ENCODE measurements around the gene TMEM134. TPM values are rescaled to one million over a fixed set of nuclear protein-coding genes. Genes with fewer than 3 reads are reported as not detected.

TMEM134 gene
- total and polyA plus RNA-seq, 9 of the 15 experiments (the other 6 are each of a cell fraction or from before 2014, with no cell fraction given) = 0.63 to 48.4 (median 10.7) TPM

DNA sequence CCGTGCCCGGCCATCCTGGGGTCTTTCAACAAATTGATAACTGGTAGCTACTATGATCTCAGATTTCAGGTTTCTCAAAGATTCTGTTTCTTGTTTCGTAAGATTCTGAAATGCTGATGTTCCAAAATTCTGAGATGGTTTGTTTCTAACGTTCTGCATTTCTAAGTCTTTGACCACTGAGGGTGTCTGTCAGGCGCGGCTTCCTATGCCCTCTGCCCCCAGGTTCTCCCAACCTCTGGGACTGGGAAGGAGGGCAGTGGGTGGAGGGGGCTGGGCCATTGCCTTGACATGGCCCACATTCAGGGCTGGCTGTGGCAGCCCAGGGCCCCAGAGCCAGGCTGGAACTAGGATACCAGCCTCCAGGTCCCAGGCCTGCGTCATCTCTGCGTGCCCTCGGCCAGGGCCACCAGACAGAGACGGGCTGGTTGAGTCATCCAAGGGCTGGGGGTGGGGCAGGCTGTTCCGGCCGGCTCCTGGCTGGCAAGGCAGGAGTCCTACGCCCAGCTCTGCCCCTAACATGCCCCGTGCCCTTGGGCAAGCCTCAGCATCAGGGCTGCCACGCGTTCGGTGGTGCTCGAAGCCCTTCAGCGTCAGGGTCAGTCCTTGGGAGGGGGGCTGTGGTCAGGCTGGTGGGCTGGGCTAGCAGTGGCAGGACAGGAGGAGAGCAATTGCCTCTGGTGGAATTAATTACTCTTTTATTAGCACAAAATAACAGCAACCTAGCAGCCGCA is 5.2 kb downstream of the TMEM134 start (continued):
- TF ChIP-seq NFE2L1 (tag; IDR thresholded peaks at IDR 0.05; ENCODE audit: borderline replicate concordance, low read depth) (no peak), ZBTB7A (IDR thresholded peaks at IDR 0.05; ENCODE audit: borderline replicate concordance, control insufficient read depth, low read depth, low read length) (no peak), GTF2A2 (tag; IDR thresholded peaks at IDR 0.05) (no peak), PPARD (CRISPR knock-in tag; IDR thresholded peaks at IDR 0.05) (no peak), CHD1 (IDR thresholded peaks at IDR 0.05; ENCODE audit: low read length) (no peak), ZNF699 (CRISPR knock-in tag; IDR thresholded peaks at IDR 0.05; ENCODE audit: insufficient replicate concordance) (no peak), ZNF165 (CRISPR knock-in tag; IDR thresholded peaks at IDR 0.05; ENCODE audit: borderline replicate concordance) (0 out of 2 replicates have a peak, but pooled peaks have one; percentile 53), ZBTB17 (CRISPR knock-in tag; IDR thresholded peaks at IDR 0.05) (peak; percentile 80), SLC30A9 (CRISPR knock-in tag; IDR thresholded peaks at IDR 0.05) (no peak), LCOR (CRISPR knock-in tag; IDR thresholded peaks at IDR 0.05) (no peak; the same call in 1 of the 2 replicates), KLF6 (CRISPR knock-in tag; IDR thresholded peaks at IDR 0.05; ENCODE audit: borderline replicate concordance) (0 out of 2 replicates have a peak, but pooled peaks have one; percentile 29), RBM25 (IDR thresholded peaks at IDR 0.05; ENCODE audit: low read depth, low read length, severe bottlenecking) (no peak), EP300 (IDR thresholded peaks at IDR 0.05; ENCODE audit: low read length) (0 out of 2 replicates have a peak, but pooled peaks have one; percentile 19), MTA2 (IDR thresholded peaks at IDR 0.05; ENCODE audit: low read depth) (0 out of 2 replicates have a peak, but pooled peaks have one; percentile 4)
- TF ChIP-seq, protein P1, sequence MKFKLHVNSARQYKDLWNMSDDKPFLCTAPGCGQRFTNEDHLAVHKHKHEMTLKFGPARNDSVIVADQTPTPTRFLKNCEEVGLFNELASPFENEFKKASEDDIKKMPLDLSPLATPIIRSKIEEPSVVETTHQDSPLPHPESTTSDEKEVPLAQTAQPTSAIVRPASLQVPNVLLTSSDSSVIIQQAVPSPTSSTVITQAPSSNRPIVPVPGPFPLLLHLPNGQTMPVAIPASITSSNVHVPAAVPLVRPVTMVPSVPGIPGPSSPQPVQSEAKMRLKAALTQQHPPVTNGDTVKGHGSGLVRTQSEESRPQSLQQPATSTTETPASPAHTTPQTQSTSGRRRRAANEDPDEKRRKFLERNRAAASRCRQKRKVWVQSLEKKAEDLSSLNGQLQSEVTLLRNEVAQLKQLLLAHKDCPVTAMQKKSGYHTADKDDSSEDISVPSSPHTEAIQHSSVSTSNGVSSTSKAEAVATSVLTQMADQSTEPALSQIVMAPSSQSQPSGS (CRISPR knock-in tag; IDR thresholded peaks at IDR 0.05) = no peak
- TF ChIP-seq, protein P2, sequence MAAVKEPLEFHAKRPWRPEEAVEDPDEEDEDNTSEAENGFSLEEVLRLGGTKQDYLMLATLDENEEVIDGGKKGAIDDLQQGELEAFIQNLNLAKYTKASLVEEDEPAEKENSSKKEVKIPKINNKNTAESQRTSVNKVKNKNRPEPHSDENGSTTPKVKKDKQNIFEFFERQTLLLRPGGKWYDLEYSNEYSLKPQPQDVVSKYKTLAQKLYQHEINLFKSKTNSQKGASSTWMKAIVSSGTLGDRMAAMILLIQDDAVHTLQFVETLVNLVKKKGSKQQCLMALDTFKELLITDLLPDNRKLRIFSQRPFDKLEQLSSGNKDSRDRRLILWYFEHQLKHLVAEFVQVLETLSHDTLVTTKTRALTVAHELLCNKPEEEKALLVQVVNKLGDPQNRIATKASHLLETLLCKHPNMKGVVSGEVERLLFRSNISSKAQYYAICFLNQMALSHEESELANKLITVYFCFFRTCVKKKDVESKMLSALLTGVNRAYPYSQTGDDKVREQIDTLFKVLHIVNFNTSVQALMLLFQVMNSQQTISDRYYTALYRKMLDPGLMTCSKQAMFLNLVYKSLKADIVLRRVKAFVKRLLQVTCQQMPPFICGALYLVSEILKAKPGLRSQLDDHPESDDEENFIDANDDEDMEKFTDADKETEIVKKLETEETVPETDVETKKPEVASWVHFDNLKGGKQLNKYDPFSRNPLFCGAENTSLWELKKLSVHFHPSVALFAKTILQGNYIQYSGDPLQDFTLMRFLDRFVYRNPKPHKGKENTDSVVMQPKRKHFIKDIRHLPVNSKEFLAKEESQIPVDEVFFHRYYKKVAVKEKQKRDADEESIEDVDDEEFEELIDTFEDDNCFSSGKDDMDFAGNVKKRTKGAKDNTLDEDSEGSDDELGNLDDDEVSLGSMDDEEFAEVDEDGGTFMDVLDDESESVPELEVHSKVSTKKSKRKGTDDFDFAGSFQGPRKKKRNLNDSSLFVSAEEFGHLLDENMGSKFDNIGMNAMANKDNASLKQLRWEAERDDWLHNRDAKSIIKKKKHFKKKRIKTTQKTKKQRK (IDR thresholded peaks at IDR 0.05; ENCODE audit: borderline replicate concordance, low read depth, low read length) = no peak
- TF ChIP-seq, protein P3, sequence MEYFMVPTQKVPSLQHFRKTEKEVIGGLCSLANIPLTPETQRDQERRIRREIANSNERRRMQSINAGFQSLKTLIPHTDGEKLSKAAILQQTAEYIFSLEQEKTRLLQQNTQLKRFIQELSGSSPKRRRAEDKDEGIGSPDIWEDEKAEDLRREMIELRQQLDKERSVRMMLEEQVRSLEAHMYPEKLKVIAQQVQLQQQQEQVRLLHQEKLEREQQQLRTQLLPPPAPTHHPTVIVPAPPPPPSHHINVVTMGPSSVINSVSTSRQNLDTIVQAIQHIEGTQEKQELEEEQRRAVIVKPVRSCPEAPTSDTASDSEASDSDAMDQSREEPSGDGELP (CRISPR knock-in tag; IDR thresholded peaks at IDR 0.05; ENCODE audit: borderline replicate concordance) = peak; percentile 76
- TF ChIP-seq, protein P4, sequence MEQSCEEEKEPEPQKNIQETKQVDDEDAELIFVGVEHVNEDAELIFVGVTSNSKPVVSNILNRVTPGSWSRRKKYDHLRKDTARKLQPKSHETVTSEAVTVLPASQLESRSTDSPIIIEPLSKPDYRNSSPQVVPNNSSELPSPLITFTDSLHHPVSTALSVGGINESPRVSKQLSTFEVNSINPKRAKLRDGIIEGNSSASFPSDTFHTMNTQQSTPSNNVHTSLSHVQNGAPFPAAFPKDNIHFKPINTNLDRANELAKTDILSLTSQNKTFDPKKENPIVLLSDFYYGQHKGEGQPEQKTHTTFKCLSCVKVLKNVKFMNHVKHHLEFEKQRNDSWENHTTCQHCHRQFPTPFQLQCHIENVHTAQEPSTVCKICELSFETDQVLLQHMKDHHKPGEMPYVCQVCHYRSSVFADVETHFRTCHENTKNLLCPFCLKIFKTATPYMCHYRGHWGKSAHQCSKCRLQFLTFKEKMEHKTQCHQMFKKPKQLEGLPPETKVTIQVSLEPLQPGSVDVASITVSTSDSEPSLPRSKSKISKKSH (CRISPR knock-in tag; IDR thresholded peaks at IDR 0.05) = no peak
- TF ChIP-seq, protein P5, sequence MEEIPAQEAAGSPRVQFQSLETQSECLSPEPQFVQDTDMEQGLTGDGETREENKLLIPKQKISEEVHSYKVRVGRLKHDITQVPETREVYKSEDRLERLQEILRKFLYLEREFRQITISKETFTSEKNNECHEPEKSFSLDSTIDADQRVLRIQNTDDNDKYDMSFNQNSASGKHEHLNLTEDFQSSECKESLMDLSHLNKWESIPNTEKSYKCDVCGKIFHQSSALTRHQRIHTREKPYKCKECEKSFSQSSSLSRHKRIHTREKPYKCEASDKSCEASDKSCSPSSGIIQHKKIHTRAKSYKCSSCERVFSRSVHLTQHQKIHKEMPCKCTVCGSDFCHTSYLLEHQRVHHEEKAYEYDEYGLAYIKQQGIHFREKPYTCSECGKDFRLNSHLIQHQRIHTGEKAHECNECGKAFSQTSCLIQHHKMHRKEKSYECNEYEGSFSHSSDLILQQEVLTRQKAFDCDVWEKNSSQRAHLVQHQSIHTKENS (CRISPR knock-in tag; IDR thresholded peaks at IDR 0.05) = no peak

Measured in K562 (cell line).